HG03135 (cell line): Measurements from ENCODE around the gene CIRBP.
"Not testable (repeated sequence)": the region's sequence is repeated elsewhere in the genome, so short reads cannot be mapped to it uniquely, and the experiment has no call there.

ENCODE experiments used
- ATAC-seq: cut with Tn5 transposase; IDR thresholded peaks from one replicate; pipeline ENCODE4 v1.9.1; 2021; ENCODE audit warnings: mild to moderate bottlenecking, moderate library complexity; ENCODE audit not compliant: unreplicated experiment

Gene CIRBP

GRCh38 chr19:1307755-1308303 is 38.7 kb downstream of the CIRBP start:
- ATAC-seq: no peak

- no peak for ATAC-seq
Observed at GRCh38 chr19:1308718-1309117, 39.6 kb downstream of the CIRBP start.

- ATAC-seq: no peak
Observed at GRCh38 chr19:1309977-1310852, 41.1 kb downstream of the CIRBP start.

GRCh38 chr19:1310853-1311180 is 41.7 kb downstream of the CIRBP start:
- no peak for ATAC-seq

- ATAC-seq: no peak
Observed at GRCh38 chr19:1311543-1312091, 42.5 kb downstream of the CIRBP start.

- no peak for ATAC-seq
Observed at GRCh38 chr19:1312767-1313694, 43.9 kb downstream of the CIRBP start.

GRCh38 chr19:1313695-1314613 is 44.8 kb downstream of the CIRBP start:
- ATAC-seq: no peak

GRCh38 chr19:1315470-1316166 is 46.5 kb downstream of the CIRBP start:
- ATAC-seq: no peak

- no peak for ATAC-seq
Observed at GRCh38 chr19:1316466-1316865, 47.3 kb downstream of the CIRBP start.

GRCh38 chr19:1317274-1318003 is 48.3 kb downstream of the CIRBP start:
- ATAC-seq: no peak

GRCh38 chr19:1318678-1319471 is 49.7 kb downstream of the CIRBP start:
- ATAC-seq: no peak

GRCh38 chr19:1320282-1320650 is 51.1 kb downstream of the CIRBP start:
- ATAC-seq: not testable (repeated sequence)

GRCh38 chr19:1321539-1321938 is 52.4 kb downstream of the CIRBP start:
- no peak for ATAC-seq

- no peak for ATAC-seq
Observed at GRCh38 chr19:1322198-1322981, 53.3 kb downstream of the CIRBP start.

- no peak for ATAC-seq
Observed at GRCh38 chr19:1324249-1324805, 55.2 kb downstream of the CIRBP start.
